A204.1 (cell line): ENCODE data around the gene STK10.

Experiments used
- FAIRE-seq: peaks from 2 replicates; lab custom pipeline; 2012; peaks lifted over from hg19 to GRCh38; lab: Jason Lieb, UNC

Gene STK10

GRCh38 chr5:172106511-172107356 is 81.3 kb downstream of the STK10 start:
- FAIRE-seq, result no peak

GRCh38 chr5:172105811-172106210 is 82.2 kb downstream of the STK10 start:
- no peak for FAIRE-seq

GRCh38 chr5:172104801-172105701 is 83.0 kb downstream of the STK10 start:
- no peak for FAIRE-seq

GRCh38 chr5:172104021-172104420 is 84.0 kb downstream of the STK10 start:
- no peak for FAIRE-seq

- FAIRE-seq, result no peak
Observed at GRCh38 chr5:172102913-172103626, 85.0 kb downstream of the STK10 start.

- FAIRE-seq, result no peak
Observed at GRCh38 chr5:172102218-172102870, 85.7 kb downstream of the STK10 start.

- FAIRE-seq, result no peak
Observed at GRCh38 chr5:172101547-172102217, 86.3 kb downstream of the STK10 start.

GRCh38 chr5:172098883-172099282 is 89.1 kb downstream of the STK10 start:
- no peak for FAIRE-seq

- no peak for FAIRE-seq
Observed at GRCh38 chr5:172098046-172098445, 90.0 kb downstream of the STK10 start.

GRCh38 chr5:172097356-172097755 is 90.7 kb downstream of the STK10 start:
- no peak for FAIRE-seq

- no peak for FAIRE-seq
Observed at GRCh38 chr5:172096207-172096940, 91.7 kb downstream of the STK10 start.

- no peak for FAIRE-seq
Observed at GRCh38 chr5:172095368-172096206, 92.4 kb downstream of the STK10 start.

- FAIRE-seq, result no peak
Observed at GRCh38 chr5:172093965-172094364, 94.1 kb downstream of the STK10 start.

GRCh38 chr5:172093559-172093958 is 94.5 kb downstream of the STK10 start:
- FAIRE-seq, result no peak

- FAIRE-seq, result no peak
Observed at GRCh38 chr5:172091956-172092732, 95.9 kb downstream of the STK10 start.

- no peak for FAIRE-seq
Observed at GRCh38 chr5:172090976-172091547, 97.0 kb downstream of the STK10 start.

- no peak for FAIRE-seq
Observed at GRCh38 chr5:172089298-172090117, 98.5 kb downstream of the STK10 start.

- no peak for FAIRE-seq
Observed at GRCh38 chr5:172088801-172089200, 99.2 kb downstream of the STK10 start.
